ENCODE measurements around the gene SHANK3.
"Not testable (repeated sequence)": the region's sequence is repeated elsewhere in the genome, so short reads cannot be mapped to it uniquely, and the experiment has no call there.

Gene SHANK3

DNA sequence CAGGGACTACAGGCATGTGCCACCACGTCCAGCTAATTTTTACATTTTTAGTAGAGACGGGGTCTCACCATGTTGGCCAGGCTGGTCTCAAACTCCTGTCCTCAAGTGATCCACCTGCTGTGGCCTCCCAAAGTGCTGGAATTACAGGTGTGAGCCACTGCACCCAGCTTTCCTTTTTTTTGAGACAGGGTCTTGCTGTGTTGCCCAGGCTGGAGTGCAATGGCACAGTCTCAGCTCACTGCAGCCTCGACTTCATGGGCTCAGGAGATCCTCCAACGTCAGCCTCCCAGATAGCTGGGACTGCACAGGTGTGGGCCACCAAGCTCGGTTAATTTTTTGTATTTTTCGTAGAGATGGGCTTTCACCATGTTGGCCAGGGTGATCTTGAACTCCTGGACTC is 18.0 kb upstream of the SHANK3 start:
- not testable (repeated sequence) for DNase-seq

DNA sequence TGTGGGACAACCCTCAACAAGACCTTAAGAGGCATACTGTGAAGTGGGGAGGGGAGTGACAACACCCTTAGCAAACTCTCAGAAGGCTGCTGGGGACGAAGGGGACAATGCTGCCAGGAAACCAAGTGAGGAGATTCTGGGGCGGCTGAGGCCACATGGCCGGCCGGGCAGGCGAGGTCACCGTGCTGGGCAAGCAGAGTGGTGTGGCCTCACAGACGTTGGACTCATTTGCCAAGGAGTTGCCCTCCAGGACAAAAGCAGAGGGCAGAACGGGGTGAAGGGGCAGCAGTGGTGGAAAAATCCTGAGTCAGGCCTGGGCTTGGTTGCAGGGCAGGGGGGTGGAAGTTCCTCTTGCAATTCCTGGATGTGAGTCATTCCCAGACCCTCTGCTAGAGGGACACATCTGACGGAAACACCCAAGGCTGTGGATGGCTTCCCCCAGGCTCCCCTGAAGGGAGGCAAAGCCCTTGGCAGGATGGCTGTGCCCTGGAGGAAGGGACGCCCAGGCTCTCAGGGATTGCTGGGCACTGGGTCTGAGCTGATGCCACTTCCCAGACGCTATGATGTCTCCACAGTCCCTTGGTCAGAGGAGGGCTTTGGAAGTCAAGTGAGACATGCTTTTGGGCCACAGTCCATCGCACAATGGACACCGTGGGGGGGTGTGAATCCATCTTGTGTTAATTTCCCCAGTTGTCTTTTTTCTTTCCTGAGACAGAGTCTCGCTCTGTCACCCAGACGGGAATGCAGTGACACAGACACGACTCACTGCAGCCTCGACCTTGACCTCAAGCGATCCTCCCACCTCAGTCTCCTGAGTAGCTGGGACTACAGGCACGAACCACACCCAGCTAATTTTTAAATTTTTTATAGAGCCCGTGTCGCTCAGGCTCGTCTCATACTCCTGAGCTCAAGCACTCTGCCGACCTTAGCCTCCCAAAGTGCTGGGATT is 16.2 kb upstream of the SHANK3 start:
- no peak for DNase-seq

DNA sequence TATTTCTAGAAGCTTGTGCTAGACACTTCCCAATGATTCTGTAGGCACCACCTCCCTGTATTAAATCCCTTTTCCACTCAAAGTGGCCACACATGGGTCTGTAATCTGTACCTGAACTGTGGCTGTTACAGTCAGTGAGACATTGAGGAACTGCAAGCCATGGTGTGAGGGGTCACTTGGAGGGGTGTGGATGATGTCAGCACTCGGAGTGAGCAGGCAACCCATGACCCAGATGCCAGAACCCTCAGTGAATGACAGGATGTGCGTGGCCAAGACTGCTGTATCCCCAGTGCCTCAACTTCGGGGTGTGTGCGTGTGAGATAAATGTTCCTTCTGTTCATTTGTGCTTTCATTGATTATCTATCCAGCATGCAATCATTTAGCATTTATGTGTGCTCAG is 14.7 kb upstream of the SHANK3 start:
- DNase-seq: no peak

DNA sequence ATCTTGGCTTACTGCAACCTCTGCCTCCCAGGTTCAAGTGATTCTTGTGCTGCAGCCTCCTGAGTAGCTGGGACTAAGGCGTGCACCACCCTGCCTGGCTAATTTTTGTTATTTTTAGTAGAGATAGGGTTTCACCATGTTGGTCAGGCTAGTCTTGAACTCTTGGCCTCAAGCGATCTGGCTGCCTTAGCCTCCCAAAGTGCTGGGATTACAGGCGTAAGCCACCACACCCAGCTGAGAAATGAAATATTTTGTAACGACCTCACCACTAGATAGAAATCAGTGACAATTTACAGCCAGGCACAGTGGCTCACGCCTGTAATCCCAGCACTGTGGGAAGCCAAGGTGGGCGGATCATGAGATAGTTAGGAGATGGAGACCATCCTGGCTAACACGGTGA is 12.9 kb upstream of the SHANK3 start:
- not testable (repeated sequence) for DNase-seq

DNA sequence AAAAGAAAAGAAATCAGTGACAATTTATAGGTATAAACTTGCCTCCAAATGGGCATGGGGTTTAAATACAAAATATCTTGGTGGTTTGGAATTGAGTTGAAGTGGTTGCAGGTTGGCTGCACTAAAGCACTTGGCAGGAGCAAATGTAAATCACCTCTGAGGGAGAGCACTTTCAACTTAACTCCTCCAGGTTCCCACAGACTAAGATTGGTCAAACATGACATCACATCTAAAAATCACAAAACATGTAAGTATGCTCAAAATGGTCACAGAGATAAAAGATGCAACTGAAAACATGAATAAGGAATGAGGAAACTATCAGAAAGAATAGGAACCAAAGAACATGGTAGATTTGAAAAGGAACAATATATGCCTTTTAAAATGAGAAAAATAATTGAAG is 12.3 kb upstream of the SHANK3 start:
- DNase-seq: no peak

DNA sequence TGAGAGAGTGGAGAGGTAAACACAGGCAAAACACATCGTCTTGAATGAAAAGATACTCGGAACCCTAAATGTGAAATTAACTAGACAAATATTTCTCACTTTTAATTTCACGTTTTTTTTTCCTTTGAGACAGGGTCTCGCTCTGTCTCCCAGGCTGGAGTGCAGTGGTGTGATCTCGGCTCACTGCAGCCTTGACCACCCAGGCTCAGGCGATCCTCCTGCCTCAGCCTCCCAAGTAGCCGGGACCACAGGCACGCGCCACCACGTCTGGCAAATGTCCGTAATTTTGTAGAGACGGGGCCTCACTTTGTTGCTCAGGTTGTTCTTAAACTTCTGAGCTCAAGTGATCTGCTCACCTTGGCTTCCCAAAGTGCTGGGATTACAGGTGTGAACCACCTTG is 7.4 kb upstream of the SHANK3 start:
- DNase-seq: no peak

DNA sequence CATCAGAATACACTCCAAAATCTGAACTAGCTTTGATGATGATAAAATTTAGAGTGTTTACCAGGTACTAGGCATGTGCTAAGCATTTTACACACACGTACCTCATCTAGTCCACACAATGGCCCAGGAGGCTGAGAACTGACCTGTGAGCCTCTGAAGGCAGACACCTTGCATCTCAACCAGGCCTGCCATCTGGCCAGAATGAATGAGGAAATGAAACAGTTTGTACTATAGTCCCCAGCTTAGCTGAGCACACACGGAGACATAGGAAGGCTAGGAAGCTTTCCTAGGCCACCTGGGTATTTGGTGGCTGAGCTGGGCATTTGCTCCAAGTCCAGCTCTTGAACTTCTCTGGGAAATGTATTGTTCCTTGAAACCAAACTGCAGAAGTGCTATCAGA is 6.9 kb upstream of the SHANK3 start:
- DNase-seq: no peak

DNA sequence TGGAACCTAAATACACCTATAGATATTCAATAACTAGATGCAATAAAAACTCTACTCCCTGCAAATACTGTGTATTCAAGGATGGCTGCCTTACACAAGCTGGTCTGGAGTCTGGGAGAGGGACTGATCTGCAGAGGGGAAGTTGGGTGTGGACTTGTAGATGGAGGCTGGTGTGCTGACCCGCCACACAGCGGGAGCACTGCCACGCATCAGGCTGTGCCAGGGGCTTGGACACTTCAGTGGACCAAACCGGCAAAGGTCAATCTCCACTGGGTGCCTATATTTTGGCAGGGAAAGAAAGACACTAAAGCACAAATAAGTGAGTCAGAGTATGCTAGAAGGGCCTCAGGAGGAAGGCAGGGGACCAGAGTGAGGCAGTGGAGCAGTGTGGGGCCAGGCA is 2.1 kb upstream of the SHANK3 start:
- DNase-seq: no peak

DNA sequence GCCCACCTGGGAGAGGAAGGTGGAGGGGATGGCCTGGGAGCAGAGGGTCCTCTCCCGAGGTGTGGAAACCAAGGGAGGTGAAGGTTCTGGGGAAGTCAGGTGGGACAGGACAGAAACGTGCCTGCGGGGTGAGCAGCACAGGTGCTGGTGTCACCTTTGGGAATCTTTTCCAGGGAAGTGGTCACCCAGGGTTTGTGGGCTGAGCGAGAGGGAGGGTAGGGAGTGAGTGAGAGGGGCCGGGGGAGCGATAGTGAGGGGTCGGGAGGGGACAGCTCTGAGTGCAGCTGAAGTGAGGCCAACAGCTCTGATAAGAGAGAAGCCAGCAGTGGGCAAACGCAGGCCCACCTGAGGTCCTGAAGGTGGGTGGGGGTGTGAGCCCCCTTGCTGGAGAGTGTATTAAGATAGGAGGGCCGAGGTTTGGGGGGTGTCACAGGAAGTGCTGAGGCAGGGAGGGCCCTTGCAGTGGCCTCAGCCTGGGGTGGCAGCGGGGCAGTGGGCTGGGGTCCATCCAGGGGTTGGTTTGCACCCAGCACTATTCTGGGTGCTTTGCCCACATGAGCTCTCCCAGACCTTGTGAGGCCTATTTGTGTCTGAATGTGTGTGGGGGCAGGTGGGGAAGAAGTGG is 1.6 kb upstream of the SHANK3 start:
- DNase-seq: no peak

DNA sequence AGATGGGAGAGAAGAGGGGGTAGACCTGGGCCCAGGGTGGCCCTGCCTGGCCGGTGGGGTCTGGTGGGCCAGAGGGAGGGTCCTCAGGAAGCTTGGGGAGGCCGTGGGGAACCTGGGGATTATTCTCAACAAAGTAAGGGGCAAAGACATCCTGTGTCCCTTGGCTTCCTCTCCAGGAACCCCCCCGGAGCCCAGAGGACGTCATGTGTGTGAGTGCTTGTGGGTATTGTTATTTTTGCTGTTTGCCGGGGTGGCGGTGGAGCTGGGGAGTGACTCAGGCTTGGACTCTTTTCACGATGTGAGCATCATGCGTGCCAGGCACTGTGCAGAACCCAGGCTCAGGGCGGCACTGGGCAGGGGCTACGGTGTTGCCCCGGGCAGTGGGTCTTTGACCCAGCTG is 982 bp upstream of the SHANK3 start:
- DNase-seq: no peak

DNA sequence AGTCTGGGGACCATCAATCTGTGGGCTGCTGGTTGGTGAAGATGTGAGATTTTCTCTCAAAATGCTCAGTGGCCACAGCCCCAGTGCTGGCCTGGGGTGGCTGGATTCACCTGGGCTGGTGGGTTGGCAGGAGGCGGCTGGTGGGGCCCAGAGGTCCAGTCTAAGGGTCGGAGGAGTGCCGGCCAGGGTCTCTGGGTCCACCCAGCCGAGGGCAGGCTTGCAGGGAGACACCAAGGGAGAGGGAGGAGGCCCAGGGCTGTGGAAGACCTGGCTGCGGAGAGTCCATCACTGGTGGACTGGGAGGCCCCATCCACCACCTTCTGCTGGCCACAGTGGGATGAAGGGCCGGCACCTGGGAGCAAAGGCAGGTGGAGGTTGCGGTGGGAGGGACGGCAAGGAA is 582 bp upstream of the SHANK3 start:
- DNase-seq: no peak

DNA sequence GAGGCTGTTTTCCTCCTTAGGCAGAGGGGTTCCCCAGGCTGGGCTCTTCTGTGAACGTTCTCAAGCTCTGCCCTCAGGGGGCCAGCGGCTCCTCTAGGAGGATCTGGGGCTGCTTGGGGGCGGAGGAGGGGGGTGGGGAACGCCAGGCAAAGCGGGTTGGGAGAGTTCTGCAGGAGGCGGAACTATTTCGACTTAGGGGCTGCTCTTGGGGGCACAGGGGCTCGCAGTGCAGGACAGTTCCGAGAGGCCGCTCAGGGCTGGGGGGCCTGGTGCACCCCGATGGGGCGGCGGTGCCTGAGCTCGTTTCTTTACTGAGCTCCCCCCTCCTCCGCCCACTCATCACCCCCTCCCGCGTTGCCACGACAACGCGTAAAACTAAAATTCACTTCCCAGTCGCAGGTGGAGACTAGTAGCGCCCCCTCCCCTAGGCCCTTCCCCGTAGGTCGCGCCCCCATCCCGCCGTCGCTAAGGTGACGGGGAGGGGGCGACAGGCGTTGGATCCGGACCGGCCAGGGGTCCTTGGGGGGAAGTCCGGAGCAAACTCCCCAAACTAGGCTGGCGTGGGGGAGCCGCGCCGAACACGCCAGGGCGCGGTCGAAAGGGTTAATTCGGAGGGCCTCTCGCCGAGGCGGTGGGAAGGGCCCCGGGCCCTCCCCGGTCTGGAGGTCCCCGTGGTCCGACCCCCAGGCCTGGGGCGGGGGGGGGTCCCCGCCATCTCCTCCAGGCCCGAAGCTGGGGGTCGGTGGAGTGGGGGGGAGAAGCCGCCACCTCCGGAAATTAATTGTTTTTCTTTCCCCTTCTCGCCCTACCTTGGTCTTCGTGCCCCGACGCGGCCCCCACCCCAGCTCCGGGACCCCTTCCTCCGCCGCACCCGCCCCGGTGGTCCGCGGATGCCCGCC is 857 bp downstream of the SHANK3 start:
- DNase-seq: peak; percentile 49

DNA sequence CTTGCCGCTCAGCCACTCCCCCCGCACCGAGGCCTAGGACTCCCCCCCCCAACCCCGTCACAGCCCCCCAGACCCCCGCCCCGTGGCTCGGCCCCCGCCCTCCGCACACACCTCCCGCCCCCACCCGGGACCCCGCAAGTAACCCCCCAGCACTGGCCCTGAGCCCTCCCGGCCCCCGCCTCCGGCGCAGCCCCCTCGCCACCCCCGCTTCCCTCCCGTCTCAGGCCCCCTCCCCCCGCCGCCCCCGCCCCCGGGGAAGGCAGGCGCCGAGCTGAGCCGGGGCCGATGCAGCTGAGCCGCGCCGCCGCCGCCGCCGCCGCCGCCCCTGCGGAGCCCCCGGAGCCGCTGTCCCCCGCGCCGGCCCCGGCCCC is 1.5 kb downstream of the SHANK3 start:
- DNase-seq: peak; percentile 43

DNA sequence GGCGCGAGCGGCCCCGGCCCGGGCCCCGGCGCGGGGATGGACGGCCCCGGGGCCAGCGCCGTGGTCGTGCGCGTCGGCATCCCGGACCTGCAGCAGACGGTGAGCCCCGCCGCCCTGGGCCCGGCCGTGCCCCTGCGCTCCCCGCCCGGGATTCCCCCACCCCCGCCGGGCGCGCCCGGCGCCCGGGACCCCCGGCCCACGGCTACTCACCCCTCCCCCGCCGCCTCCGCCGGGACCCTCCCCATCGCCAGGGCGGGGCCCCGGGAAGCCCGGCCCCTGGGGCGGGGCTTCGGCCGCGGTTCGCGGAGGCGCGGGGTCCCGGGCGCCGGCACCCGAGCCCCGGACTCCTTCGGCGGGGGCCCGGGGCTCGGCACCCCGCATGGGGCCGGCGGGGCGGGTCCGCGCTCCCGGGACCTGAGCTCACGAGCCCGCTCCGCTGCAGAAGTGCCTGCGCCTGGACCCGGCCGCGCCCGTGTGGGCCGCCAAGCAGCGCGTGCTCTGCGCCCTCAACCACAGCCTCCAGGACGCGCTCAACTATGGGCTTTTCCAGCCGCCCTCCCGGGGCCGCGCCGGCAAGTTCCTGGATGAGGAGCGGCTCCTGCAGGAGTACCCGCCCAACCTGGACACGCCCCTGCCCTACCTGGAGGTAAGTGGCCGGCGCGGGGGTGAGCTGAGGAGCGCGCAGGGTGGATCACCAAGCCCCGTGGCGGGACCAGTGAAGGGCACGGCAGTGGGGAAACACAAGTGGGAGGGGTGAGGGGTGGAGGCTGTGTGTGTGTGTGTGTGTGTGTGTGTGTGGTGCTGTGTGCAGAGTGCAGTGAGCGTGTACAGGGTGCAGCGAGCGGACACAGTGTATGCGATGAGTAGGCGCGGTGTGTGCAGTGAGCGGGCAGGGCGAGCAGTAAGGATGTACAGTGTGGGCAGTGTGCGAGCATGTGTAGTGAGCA is 2.3 kb downstream of the SHANK3 start:
- DNase-seq: peak; percentile 64

DNA sequence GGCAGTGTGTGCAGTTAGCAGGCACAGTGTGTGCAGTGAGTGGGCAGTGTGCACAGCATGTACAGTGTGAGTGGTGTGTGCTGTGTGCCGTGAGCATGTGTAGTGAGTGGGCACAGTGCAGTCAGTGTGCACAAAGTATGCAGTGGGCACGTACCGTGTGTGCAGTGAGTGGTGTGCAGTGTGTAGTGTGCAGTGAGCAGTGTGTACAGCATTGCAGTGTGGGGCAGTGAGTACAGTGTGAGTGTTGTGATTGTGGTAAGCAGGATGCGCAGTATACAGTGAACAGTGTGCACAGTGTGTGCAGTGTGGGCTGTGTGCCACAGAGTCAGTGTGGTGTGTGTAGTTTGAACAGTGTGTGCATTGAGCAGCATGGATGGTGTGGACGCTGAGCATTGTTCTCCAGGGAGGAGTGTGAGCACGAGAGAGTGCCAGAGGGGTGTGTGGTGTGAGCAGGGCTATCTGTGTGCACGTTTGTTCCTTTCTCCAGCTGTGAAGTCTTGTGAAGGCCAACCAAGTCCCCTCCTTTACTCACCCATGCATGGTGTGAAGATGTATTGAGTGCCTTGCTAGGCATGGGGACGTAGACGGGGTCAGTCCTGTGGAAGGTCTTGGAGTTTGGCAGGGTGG is 3.0 kb downstream of the SHANK3 start:
- DNase-seq: no peak

DNA sequence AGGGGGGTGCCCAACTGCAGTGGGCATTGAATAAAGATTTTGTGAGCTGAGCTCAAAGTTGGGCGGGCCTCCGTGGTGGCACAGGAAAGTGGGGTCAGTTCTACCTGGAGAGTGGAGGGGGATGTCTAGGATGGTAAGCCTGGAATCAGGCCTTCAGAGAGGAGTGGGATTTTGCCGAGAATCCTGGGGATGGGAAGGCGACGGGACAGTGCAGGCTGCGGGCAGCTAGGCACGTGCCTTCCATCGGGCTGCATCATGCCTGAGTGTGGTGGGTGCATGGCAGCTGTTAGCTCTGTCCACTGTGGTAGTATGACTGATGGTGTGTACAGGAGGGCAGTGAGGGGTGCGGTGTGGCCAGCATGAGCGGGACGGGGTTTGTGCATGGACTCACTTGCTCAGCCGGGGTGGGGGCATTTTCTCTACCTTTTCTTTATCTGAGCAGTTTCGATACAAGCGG is 3.6 kb downstream of the SHANK3 start:
- DNase-seq: no peak

DNA sequence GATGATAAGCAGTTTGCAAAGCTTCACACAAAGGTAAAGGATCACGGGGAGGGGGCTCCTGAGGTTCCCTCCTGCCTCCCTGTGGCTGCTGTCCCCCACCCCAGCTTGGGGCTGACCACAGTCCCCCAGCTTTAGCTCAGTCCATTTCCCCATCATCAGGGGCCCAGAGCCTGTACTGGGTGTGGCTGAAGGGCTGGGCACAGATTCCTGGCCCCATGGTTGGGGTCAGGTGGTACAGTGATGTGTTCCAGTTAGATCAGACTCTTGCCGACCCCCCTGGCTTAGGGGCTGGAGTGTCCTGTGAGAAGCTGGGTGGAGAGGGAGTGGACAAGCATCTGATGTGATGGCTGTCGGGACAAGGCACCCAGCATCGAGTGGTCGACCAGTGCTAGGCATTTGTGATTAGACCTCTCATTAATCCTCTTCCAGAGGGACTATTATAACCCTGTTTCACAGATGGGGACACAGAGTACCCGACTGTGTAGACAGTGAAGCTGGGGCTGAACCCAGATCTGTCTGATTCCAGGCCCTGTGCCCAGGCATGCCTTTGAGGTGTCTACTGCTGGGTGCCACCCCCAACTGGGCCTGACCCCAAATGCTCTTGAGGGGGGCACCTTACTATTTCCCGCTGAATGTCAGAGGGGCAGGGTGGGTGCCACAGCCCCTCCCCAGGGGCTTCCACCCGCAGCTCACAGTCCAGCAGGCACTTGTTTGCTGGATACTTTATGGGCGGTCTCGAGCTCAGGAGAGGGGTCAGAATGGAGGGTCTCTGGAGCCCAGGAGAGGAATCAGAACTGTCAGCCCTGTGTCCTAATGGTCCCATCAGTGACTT is 4.3 kb downstream of the SHANK3 start:
- DNase-seq: no peak

DNA sequence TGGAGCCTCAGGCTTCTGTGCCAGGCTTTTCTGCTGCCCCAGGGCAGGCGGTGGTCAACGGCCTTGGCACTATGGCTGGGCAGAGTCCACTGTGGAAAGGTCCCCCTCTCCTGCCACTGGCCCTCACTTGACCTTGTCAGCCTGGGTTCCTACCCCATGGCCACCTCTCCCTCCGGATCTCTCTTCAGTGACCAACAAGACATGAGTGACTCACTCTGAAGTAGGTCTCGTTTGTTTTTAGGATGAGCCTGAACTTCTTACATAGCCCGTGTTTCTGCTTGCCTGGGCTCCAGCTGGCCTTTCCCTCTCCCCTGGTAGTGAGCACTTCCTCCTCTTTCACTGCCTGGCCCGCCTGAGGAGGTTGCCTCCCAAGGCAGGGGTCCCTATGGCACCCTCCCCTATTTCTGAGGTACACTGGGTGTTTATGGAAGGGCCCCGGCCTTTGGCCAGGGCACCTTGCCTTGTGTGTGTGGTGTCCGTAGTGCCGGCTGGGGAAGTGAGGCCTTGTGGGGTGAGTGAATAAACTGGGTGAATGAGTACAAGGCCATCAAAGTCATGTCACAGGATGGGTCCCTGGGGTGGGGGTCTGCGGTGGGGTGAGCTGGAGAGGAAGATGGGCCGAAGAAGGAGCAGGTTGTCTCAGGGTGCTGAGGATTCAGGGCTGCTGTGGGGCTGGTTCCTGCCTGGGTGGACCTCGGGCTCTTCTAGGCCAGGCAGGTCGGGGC is 5.0 kb downstream of the SHANK3 start:
- DNase-seq: no peak

DNA sequence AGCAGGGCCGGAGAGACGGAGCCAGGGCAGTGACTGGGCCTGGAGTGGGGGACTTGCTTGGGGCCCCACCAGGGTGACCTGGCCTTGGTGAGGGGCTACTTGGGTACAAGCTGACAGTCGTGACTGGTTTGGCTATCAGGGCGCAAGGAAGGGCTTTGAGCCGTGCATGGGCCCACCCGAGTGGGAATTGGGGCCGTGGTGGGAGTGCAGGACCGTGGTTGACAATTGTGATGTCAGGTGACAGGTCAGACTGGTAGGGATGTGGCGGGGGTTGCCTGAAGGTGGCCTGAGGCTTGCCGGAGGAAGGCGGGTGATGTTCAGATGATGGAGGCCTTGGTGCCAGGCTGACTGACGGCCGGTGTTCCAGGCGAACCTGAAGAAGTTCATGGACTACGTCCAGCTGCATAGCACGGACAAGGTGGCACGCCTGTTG is 5.6 kb downstream of the SHANK3 start:
- no peak for DNase-seq

Measured in right forelimb (tissue), 1 donor.